ENCODE measurements around the gene IGF2BP3. TPM values are rescaled to one million over a fixed set of nuclear protein-coding genes. Genes with fewer than 3 reads are reported as not detected.
A peak's percentile ranks its signal among the peaks of the same experiment; 100 is the strongest.

The IGF2BP3 gene
- total RNA-seq, 1 experiment from 2014 or later: 75.3 TPM

- intact Hi-C loops (cut with micrococcal nuclease; ENCODE audit: unreplicated experiment): no loop called here
- Histone ChIP-seq H3K27ac (ENCODE audit: low read depth, low read length, poor library complexity, severe bottlenecking) (peak overlapping the region; percentile 85), H3K4me1 (ENCODE audit: insufficient read depth, low read length, poor library complexity, severe bottlenecking) (peaks cover 7% of the 10 kb centered on the region), H3K36me3 (ENCODE audit: insufficient read depth, low read length, poor library complexity, severe bottlenecking) (no peaks in the 10 kb centered on the region), H3K4me3 (ENCODE audit: low read depth, low read length, poor library complexity, severe bottlenecking) (peak overlapping the region; percentile 91), H3K27me3 (replicated peaks; ENCODE audit: insufficient read depth, low read depth, low read length, poor library complexity) (peaks cover 44% of the 10 kb centered on the region), H3K9me3 (ENCODE audit: low read depth, low read length, poor library complexity, severe bottlenecking) (no peaks in the 10 kb centered on the region)
- TF ChIP-seq, protein P1, sequence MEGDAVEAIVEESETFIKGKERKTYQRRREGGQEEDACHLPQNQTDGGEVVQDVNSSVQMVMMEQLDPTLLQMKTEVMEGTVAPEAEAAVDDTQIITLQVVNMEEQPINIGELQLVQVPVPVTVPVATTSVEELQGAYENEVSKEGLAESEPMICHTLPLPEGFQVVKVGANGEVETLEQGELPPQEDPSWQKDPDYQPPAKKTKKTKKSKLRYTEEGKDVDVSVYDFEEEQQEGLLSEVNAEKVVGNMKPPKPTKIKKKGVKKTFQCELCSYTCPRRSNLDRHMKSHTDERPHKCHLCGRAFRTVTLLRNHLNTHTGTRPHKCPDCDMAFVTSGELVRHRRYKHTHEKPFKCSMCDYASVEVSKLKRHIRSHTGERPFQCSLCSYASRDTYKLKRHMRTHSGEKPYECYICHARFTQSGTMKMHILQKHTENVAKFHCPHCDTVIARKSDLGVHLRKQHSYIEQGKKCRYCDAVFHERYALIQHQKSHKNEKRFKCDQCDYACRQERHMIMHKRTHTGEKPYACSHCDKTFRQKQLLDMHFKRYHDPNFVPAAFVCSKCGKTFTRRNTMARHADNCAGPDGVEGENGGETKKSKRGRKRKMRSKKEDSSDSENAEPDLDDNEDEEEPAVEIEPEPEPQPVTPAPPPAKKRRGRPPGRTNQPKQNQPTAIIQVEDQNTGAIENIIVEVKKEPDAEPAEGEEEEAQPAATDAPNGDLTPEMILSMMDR (conservative IDR thresholded peaks at IDR 0.05; ENCODE audit: low read depth, low read length): no peak
- no peak for TF ChIP-seq EZH2 (IDR thresholded peaks at IDR 0.05; ENCODE audit: borderline replicate concordance, low read depth, low read length, poor library complexity, severe bottlenecking)
- POLR2A ChIA-PET (ENCODE audit: low non-redundant PET): interaction anchor here (0.6 kb wide), 1 partner anchor 9 kb away, joined by 4 read pairs; no protein-coding TSS in a partner anchor
- no peak for DNase-seq (ENCODE audit: low spot score)
- BruUV-seq (replicated peaks): no TSS peak
- CTCF ChIA-PET: no interaction called here
Measured at GRCh38 chr7:23475576-23475839, 5.2 kb upstream of the IGF2BP3 start.

DNA sequence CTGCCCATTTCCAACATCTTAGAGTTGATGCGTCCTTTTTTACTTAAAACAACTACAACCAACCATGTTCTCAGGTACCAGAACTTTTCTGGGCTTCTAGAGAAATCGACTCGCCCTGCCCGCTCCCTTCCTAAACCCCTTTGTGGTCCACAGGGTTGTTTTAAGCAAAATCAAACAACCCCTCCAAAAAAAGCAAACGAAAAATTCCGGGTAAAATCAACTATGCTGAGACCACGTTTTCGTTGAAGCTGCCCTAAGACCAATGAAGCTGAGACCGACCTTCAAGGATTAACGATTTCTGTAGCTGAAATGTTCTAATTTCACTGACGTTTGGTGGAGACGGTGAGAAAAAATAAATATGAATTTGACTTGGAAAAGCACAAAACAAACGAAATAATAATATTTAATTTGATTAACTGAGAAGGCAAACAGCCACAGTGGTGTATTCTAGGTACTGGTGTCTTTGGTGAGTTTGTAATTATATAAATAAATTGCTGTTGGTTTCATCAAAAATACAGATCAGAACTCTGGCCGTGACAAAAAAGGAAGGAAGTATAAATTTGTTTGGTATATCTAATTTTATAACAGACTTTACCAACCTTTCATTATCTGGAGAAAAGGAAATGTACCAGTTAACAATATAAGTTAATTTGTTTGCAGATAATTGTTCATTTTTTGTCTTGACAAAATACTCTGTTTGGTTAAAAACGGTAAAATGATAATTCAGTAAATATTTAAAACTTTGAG lies 4.7 kb upstream of the IGF2BP3 start:
- peak; percentile 60 for DNase-seq (ENCODE audit: low spot score)
- TF ChIP-seq, protein P1 (conservative IDR thresholded peaks at IDR 0.05; ENCODE audit: low read depth, low read length): no peak
- no peak for TF ChIP-seq EZH2 (IDR thresholded peaks at IDR 0.05; ENCODE audit: borderline replicate concordance, low read depth, low read length, poor library complexity, severe bottlenecking)
- no peaks in the 10 kb centered on the region for H3K36me3 ChIP-seq (ENCODE audit: insufficient read depth, low read length, poor library complexity, severe bottlenecking)
- TSS peak; percentile 29 for BruUV-seq (replicated peaks)
- peaks cover 44% of the 10 kb centered on the region for H3K27me3 ChIP-seq (replicated peaks; ENCODE audit: insufficient read depth, low read depth, low read length, poor library complexity)
- ChIA-PET CTCF (no interaction called here), POLR2A (ENCODE audit: low non-redundant PET) (interaction anchor here (0.6 kb wide), 1 partner anchor 10 kb away, joined by 4 read pairs; no protein-coding TSS in a partner anchor)
- H3K4me1 ChIP-seq (ENCODE audit: insufficient read depth, low read length, poor library complexity, severe bottlenecking): peaks cover 7% of the 10 kb centered on the region
- H3K27ac ChIP-seq (ENCODE audit: low read depth, low read length, poor library complexity, severe bottlenecking): peak overlapping the region; percentile 85
- peak overlapping the region; percentile 91 for H3K4me3 ChIP-seq (ENCODE audit: low read depth, low read length, poor library complexity, severe bottlenecking)
- no peaks in the 10 kb centered on the region for H3K9me3 ChIP-seq (ENCODE audit: low read depth, low read length, poor library complexity, severe bottlenecking)
- intact Hi-C loops (cut with micrococcal nuclease; ENCODE audit: unreplicated experiment): no loop called here

DNA sequence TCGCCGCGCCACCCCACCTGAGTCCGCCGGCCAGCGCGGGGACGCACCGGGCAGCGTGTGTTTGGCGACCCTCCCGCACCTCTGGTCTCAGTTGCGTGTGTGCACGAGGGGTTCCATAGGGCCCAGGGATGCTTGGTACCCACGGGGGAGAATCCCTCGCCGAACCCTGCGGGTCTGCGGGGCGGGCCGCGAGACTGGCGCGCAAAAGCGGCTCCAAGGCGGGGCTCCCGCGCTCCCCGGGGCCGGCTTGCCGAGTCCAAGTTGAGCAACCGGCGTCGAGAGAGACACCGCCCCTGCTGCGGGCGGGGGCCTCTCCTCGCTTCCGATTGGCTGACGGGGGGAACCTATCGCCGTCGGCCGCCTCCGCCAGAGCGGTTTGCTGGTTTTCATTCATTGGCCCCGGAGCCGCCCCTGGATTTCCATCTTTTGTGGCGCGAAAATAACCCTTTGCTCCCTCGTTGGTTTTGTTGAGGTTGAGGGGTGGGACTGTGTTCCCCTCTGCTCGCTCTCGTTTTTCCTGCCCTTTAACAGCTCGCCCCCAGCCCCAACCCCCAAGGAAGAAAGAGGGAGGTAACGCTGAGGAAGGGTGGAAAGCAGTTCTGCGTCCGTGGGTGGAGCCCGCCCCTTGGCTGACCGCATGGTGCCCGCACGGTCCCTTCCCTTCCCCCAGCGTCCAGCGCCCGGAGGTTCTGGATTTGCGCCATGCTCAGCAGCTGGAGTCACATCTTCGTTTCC lies 4.0 kb upstream of the IGF2BP3 start:
- H3K27ac ChIP-seq (ENCODE audit: low read depth, low read length, poor library complexity, severe bottlenecking): peak overlapping the region; percentile 97
- intact Hi-C loops (cut with micrococcal nuclease; ENCODE audit: unreplicated experiment): no loop called here
- H3K4me1 ChIP-seq (ENCODE audit: insufficient read depth, low read length, poor library complexity, severe bottlenecking): peaks cover 7% of the 10 kb centered on the region
- no peaks in the 10 kb centered on the region for H3K9me3 ChIP-seq (ENCODE audit: low read depth, low read length, poor library complexity, severe bottlenecking)
- peak; percentile 100 for DNase-seq (ENCODE audit: low spot score)
- no TSS peak for BruUV-seq (replicated peaks)
- ChIA-PET CTCF (no interaction called here), POLR2A (ENCODE audit: low non-redundant PET) (no interaction called here)
- H3K27me3 ChIP-seq (replicated peaks; ENCODE audit: insufficient read depth, low read depth, low read length, poor library complexity): peaks cover 40% of the 10 kb centered on the region
- no peaks in the 10 kb centered on the region for H3K36me3 ChIP-seq (ENCODE audit: insufficient read depth, low read length, poor library complexity, severe bottlenecking)
- TF ChIP-seq, protein P1 (conservative IDR thresholded peaks at IDR 0.05; ENCODE audit: low read depth, low read length): no peak
- no peak for TF ChIP-seq EZH2 (IDR thresholded peaks at IDR 0.05; ENCODE audit: borderline replicate concordance, low read depth, low read length, poor library complexity, severe bottlenecking)
- H3K4me3 ChIP-seq (ENCODE audit: low read depth, low read length, poor library complexity, severe bottlenecking): peak overlapping the region; percentile 91
